Esophagus muscularis mucosa (tissue), 3 donors: ENCODE measurements around the gene GLYATL3.

ENCODE experiments used
- POLR2A ChIP-seq: fragments of 450-650 bp; IDR thresholded peaks from one replicate; pipeline ENCODE4 v1.6.1; 2017; ENCODE audit warnings: antibody characterized with exemption, moderate library complexity, mild to moderate bottlenecking, low read depth
- TF ChIP-seq, protein P1 (sequence below), 3 experiments: fragments of 200-600 bp in 2 of 3; fragments of 450-650 bp in 1 of 3; sonication (generic) in 2 of 3; IDR thresholded peaks; one replicate each; pipeline ENCODE4 v1.5.1; 2017 to 2019; ENCODE audit warnings: antibody characterized with exemption in 3 of 3, mild to moderate bottlenecking in 2 of 3, moderate library complexity in 1 of 3

DNA sequence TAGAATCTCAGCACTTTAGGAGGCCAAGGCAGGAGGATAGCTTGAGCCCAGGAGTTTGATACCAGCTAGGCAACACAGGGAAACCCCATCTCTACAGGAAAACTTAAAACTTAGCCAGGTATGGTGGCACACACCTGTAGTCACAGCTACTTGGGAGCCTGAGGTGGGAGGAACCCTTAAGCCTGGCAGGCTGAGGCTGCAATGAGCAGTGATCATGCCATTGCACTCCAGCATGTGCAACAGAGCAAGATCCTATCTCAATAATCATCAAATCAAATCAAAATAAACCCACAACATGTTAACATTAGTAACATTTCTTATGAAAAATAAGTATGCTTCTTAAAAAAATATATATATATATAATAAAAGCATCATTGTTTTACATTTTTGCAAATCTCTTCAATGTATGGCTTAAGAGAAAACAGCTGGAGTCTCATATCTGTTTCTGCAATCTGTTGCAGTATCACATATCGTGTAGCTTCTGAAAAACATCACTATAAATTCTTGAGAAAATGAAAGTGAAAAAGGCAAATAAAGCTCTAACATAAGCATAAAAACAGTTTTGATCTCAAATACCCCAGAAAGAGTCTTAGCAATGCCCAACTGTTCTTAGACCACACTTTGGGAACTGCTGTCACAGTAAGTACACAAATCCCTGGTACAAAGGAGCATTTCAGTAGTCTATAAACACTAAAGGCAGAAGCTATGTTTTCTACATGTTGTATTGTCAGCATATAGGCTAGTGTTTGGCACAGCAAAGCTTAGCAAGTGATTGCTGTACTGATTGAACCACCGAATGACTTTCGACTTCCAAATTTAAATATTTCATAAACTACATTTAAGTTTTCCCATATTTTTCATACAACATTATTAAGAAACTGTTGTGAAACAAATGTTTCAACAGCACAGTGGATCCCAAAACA, 44.7 kb upstream of the GLYATL3 start:
- TF ChIP-seq, protein P1, sequence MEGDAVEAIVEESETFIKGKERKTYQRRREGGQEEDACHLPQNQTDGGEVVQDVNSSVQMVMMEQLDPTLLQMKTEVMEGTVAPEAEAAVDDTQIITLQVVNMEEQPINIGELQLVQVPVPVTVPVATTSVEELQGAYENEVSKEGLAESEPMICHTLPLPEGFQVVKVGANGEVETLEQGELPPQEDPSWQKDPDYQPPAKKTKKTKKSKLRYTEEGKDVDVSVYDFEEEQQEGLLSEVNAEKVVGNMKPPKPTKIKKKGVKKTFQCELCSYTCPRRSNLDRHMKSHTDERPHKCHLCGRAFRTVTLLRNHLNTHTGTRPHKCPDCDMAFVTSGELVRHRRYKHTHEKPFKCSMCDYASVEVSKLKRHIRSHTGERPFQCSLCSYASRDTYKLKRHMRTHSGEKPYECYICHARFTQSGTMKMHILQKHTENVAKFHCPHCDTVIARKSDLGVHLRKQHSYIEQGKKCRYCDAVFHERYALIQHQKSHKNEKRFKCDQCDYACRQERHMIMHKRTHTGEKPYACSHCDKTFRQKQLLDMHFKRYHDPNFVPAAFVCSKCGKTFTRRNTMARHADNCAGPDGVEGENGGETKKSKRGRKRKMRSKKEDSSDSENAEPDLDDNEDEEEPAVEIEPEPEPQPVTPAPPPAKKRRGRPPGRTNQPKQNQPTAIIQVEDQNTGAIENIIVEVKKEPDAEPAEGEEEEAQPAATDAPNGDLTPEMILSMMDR (IDR thresholded peaks at IDR 0.05) = no peak
- TF ChIP-seq POLR2A = no peak
